NCI-H128 (cell line): ENCODE results near the gene CDK18.

Source experiments
- DNase-seq: peaks from one replicate; lab custom pipeline; 2025; ENCODE audit not compliant: unreplicated experiment; lab: John Stamatoyannopoulos, UW

The CDK18 gene

DNA sequence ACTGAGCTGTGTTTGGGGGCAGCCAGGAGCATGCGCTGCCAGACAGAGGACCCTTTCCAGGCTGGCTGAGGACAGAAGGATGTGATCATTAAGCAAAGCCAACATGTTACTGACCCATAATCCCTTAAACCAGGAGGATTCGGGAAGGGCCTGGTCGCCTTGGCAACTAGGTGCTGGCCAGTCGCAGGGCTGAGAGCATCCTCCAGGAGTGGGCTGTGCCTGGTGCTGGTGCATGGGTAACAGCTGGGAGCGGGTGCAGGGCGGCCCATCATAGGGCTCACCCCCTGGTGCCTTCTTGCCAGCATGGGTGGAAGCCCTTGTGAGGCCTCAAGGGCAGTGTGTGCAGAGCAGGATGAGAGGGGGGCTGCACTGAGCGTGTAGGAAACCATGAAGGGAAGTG lies 17.2 kb downstream of the CDK18 start:
- DNase-seq = no peak

DNA sequence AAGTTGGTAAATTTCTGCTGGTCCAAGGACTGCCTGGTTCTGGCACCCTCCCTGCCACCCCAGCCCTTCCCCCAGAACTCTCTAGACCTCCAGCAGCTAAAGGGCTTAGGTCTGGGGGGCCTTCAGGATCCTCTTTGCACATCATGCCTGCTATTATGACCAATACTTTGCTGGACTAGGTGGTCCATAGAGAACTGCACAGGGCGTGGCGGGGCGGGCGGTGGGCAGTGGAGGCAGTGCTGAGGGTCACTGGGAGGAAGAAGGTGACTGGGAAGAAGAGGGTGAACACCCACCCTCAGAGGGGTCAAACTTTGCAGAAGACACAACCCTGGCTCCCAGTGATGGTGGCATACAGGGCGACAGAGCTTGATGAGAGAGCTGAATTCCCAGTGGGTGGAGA lies 18.2 kb downstream of the CDK18 start:
- DNase-seq = no peak

DNA sequence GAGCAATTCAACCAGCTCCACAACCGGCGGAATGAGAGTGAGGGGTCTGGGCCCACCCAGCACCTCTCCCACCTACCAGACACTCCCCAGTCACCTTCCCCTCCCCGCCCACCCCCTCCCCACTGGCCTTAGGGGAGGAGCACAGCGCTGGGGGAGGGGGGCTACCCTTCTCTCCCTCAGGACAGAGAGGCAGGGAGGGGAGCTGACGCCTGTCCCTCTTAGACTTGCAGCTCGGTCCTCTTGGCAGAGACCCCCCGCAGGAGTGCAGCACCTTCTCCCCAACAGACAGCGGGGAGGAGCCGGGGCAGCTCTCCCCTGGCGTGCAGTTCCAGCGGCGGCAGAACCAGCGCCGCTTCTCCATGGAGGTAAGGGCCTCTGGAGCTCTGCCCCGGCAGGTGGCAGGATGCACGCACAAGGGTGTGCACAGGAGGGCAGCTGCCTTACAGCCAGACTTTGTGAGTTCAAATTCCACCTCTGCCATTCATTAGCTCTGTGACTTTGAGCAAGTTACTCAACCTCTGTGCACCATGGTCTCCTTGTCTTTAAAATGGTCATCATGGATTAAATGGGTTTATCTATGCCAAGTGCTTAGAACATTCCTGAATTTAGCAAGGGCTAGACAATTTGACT lies 18.9 kb downstream of the CDK18 start:
- no peak for DNase-seq

GRCh38 chr1:205523891-205524793 lies 19.7 kb downstream of the CDK18 start:
- peak; percentile 65 for DNase-seq

DNA sequence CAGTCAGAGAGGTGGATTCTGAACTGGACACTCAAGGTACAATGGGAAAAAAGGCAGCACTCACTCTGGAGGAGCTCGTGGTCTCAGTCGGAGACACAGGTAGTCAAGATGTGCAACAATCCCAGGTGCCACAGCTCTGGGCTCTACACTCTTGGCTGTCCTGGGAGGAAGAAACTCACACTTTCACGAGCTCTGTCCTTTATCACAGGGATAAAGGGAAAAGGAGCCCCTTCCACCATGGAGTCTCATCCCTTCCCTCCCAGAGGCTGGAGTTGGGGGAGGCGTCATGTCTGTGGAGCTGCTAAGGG lies 20.3 kb downstream of the CDK18 start:
- DNase-seq = no peak

- no peak for DNase-seq
Observed at GRCh38 chr1:205525495-205526285, 21.2 kb downstream of the CDK18 start.

DNA sequence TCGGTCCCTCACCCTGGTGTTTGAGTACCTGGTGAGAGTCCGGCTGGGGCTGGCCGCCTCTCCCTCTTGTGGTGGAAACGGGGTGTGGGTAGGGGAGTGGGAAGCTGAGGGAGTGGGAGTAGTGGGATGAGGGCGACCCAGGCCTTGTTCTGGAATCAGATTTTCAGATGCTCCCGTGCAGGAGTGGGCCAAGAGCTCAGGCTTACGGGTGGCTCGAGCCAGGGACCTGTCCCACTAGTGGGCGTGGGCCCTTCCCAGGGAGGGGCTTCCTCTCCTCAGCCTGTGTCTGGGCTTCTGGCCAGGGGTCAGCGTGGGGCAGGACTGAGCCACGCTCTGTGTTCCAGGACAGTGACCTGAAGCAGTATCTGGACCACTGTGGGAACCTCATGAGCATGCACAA lies 22.0 kb downstream of the CDK18 start:
- no peak for DNase-seq

GRCh38 chr1:205527931-205528330 lies 23.5 kb downstream of the CDK18 start:
- DNase-seq = no peak

GRCh38 chr1:205528446-205528886 lies 24.0 kb downstream of the CDK18 start:
- no peak for DNase-seq

DNA sequence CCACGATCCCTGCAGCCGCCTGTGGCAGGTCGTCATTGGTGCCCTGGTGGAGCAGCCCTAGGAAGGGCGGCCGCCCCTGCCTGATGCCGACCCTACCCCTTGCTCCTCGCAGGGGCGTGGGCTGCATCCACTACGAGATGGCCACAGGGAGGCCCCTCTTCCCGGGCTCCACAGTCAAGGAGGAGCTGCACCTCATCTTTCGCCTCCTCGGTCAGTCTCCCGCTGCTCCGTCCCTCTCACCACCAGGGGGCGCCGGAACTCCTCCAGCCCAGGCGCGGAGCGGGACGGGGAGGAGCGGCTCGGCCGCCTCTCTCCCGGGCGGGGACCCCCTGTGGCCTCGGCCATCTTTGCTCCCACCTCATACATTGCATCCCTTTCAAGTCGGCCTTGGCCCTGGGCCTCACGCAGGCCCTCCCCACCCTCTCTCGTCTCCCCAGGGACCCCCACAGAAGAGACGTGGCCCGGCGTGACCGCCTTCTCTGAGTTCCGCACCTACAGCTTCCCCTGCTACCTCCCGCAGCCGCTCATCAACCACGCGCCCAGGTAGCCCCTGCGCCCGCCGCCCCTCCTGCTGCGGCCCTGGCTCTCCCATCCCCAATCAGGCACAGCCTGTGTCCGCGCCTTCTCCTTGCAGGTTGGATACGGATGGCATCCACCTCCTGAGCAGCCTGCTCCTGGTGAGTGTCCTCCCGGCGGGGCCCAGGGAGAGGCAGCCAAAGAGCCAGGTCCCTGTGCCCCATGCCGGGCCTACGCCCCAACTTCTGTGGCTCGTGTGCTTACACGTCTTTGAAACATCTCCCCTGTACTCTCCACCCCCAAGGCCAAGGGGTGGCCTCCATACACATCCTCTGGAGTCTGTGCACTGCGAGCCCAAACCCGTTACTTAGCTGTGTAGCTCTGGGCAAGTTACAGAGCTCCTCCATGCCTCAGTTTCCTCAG lies 24.7 kb downstream of the CDK18 start:
- DNase-seq = peak; percentile 56

- no peak for DNase-seq
Observed at GRCh38 chr1:205530116-205530515, 25.6 kb downstream of the CDK18 start.

- DNase-seq = no peak
Observed at GRCh38 chr1:205531191-205532025, 26.9 kb downstream of the CDK18 start.

GRCh38 chr1:205532026-205532898 lies 27.8 kb downstream of the CDK18 start:
- DNase-seq = no peak

DNA sequence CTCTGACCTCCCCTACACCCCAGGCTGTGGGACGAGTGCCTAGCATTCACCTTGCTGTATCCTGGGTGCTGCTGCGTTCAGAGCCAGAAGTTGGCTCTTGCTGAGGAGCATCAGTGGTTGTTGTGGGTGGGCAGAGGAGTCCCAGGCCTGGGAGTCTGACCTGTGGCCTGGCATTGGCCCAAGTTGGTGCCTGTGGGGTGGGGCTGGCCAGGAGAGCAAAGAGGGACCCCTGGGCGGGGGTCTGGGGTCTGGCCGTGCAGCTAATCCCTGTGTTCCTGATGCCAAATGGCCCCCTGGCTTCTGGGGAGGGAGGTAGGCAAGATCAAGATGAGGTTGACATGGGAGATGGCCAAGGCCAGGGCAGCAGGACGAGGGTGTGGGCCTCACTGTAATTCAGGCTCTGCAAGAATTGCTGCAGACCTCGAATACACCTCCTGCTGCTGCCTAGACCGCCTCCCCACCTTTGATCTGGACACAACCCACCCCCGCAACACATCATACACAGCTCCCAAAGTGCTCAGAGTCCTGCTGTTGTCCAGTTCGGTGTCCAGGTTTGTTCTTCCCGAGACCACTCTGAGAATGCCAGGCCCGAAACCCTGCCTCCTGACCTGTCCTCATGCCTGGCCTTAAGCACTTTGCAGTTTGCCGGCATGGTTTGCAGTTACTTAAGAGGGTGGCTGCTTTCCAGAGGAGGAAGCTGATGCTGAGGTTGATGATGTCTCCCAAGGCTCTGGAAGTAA lies 28.7 kb downstream of the CDK18 start:
- no peak for DNase-seq

DNA sequence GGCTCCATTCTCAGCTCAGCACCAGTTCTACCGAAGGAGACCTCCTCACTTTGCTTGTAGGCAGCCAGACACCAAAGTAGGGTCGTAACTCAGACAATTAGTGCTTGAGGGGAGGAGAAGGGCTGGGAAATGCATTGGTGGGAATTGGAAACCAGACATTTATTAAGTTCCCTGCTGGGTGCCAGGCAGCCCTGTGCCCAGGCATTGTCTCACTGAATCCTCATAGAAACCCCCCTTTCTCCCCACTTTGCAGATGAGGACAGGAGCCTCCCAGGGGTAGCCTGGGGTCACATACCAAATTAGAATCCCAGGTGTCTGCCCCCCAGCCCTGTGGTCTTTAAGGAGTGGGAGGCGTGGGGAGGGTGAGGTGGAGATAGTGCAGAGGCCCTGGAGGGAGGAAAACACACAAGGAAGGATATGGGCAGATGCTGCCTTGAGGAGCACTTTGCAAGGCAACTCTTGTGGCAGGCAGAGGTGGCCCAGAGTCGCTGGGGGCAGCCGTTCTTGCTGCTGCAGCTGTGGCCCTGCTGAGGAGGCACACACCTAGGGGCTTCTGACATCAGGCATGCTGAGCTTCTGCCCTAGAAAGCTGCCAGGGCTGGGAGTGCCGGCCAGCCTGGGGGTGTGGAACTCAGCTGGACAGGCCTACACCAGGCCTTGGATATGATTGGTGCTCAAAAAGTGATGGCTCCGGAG lies 29.4 kb downstream of the CDK18 start:
- no peak for DNase-seq

GRCh38 chr1:205534444-205534985 lies 30.0 kb downstream of the CDK18 start:
- no peak for DNase-seq

DNA sequence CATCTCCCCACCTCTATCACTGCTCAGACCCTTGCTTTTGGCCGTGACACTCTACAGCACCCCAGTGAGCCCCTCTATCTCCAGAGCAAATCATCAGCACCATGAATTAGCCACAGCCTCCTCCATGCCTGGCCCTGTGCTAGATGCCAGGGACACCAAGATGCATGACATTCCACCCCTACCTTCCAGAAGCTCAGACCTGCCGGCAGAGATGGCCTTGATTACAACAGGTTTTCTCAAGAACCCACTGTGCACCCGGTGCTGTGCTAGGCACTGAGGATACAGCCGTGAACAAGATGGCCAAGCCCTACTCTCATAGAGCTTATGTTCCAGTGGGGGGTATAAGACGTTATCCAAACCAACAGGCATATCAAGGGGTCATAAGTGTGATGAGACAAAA lies 30.6 kb downstream of the CDK18 start:
- DNase-seq = no peak
